ENCODE results near the gene CDHR2. TPM values are rescaled to one million over a fixed set of nuclear protein-coding genes. Genes with fewer than 3 reads are reported as not detected.

Gene CDHR2
- total RNA-seq, 1 donor, result under 0.01 TPM

DNA sequence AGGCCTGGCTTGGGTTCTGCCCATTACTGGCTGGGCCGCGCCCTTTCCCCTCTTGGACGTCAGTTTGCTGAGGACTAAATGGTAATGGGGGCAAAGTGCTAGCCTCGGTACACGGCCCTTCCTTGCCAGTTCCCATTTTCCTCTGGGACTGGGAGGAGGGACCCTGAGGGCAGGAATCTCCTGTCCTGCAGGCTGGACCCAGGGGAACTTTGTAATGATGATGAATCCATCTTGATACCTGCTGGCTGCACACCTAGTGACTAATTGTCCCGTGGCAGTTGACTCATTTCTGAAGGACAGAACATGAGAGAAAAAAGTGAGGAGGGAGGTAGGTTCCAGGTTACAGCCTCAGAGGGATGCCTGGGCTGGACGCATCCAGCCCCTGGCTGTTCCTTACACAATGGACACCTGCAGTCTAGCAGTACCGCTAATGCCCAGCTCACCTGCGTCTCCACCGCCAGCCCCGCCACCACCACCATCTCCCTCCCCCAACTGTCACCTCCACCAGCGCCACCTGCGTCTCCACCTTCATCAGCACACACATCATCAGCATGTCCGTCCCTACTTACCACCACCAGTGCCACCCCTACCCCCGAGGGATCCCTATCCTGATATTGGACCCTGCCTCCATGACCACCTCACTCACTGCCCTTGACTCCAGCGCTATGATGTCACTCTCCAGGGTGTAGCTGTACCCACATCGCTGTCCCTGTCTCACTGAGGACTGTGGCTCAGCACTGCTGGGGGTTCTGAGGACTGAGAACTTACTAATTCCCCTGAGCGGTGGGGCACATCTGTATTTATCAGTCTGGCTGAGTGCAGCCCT is 4.3 kb downstream of the CDHR2 start:
- H3K9me3 ChIP-seq (ENCODE audit: low read depth, low read length), result no peaks in the 10 kb centered on the region
- H3K79me2 ChIP-seq (ENCODE audit: insufficient read depth, low read length), result no peaks in the 10 kb centered on the region
- no peaks in the 10 kb centered on the region for H3K36me3 ChIP-seq (ENCODE audit: insufficient read depth, low read length)
- no peak for DNase-seq (ENCODE audit: insufficient read length, low spot score, missing footprints)
- no peaks in the 10 kb centered on the region for H4K20me1 ChIP-seq (ENCODE audit: insufficient read depth, low read length)
- no peak overlapping the region for H3K4me2 ChIP-seq (ENCODE audit: insufficient read depth, low read length)
- H3K4me3 ChIP-seq (ENCODE audit: insufficient read depth, low read length), result no peak overlapping the region
- TF ChIP-seq, protein P1, sequence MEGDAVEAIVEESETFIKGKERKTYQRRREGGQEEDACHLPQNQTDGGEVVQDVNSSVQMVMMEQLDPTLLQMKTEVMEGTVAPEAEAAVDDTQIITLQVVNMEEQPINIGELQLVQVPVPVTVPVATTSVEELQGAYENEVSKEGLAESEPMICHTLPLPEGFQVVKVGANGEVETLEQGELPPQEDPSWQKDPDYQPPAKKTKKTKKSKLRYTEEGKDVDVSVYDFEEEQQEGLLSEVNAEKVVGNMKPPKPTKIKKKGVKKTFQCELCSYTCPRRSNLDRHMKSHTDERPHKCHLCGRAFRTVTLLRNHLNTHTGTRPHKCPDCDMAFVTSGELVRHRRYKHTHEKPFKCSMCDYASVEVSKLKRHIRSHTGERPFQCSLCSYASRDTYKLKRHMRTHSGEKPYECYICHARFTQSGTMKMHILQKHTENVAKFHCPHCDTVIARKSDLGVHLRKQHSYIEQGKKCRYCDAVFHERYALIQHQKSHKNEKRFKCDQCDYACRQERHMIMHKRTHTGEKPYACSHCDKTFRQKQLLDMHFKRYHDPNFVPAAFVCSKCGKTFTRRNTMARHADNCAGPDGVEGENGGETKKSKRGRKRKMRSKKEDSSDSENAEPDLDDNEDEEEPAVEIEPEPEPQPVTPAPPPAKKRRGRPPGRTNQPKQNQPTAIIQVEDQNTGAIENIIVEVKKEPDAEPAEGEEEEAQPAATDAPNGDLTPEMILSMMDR (IDR thresholded peaks at IDR 0.05; ENCODE audit: extremely low read depth, low read depth, low read length), result no peak
- H3K4me1 ChIP-seq (ENCODE audit: insufficient read depth, low read length), result no peaks in the 10 kb centered on the region
- no peak overlapping the region for H3K27ac ChIP-seq (ENCODE audit: low read depth, low read length)
- no peaks in the 10 kb centered on the region for H3K27me3 ChIP-seq (ENCODE audit: insufficient read depth, low read length)
- no peak overlapping the region for H2AFZ ChIP-seq (ENCODE audit: low read length)

DNA sequence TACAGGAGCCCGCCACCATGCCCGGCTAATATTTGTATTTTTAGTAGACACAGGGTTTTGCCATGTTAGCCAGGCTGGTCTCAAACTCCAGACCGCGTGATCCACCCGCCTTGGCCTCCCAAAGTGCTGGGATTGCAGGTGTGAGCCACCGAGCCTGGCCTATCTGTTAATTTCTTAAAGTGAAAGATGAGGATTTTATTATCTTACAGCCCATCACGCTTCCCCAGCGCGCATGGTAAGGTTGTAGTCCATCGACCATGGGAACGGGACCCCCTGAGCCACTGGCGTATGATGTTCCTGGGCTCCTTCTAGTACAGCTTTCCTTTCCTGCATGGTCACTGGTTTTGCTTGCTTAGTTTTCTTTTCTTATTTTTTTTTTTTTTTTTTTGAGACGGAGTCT is 8.7 kb downstream of the CDHR2 start:
- TF ChIP-seq, protein P1 (IDR thresholded peaks at IDR 0.05; ENCODE audit: extremely low read depth, low read depth, low read length), result no peak
- Histone ChIP-seq H3K27ac (ENCODE audit: low read depth, low read length) (no peak overlapping the region), H3K79me2 (ENCODE audit: insufficient read depth, low read length) (no peaks in the 10 kb centered on the region), H3K36me3 (ENCODE audit: insufficient read depth, low read length) (no peaks in the 10 kb centered on the region), H4K20me1 (ENCODE audit: insufficient read depth, low read length) (no peaks in the 10 kb centered on the region), H3K4me2 (ENCODE audit: insufficient read depth, low read length) (no peak overlapping the region), H3K27me3 (ENCODE audit: insufficient read depth, low read length) (peaks cover 6% of the 10 kb centered on the region), H2AFZ (ENCODE audit: low read length) (no peak overlapping the region), H3K4me3 (ENCODE audit: insufficient read depth, low read length) (no peak overlapping the region), H3K9me3 (ENCODE audit: low read depth, low read length) (no peaks in the 10 kb centered on the region), H3K4me1 (ENCODE audit: insufficient read depth, low read length) (no peaks in the 10 kb centered on the region)
- no peak for DNase-seq (ENCODE audit: insufficient read length, low spot score, missing footprints)

DNA sequence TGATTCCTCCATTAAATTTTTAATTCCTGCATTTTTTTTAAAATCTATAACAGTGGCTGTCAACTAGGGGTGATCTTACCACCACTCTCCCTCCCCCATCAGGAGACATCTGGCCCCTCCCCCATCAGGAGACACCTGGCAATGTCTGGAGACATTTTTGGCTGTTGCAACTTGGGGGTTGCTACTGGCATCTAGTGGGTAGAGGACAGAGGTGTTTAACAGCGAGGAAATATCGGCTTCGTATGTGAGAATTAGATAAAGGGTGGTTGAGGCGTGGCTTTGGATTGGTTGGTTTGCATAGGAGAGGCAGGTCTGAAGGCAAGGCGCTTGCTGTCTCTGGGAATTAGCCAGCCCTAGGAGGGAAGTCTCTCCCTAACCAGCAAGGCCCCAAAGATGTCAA is 10.5 kb downstream of the CDHR2 start:
- no peak overlapping the region for H3K4me3 ChIP-seq (ENCODE audit: insufficient read depth, low read length)
- no peak for DNase-seq (ENCODE audit: insufficient read length, low spot score, missing footprints)
- no peaks in the 10 kb centered on the region for H4K20me1 ChIP-seq (ENCODE audit: insufficient read depth, low read length)
- TF ChIP-seq, protein P1 (IDR thresholded peaks at IDR 0.05; ENCODE audit: extremely low read depth, low read depth, low read length), result no peak
- H3K79me2 ChIP-seq (ENCODE audit: insufficient read depth, low read length), result no peaks in the 10 kb centered on the region
- H3K9me3 ChIP-seq (ENCODE audit: low read depth, low read length), result no peaks in the 10 kb centered on the region
- H3K4me2 ChIP-seq (ENCODE audit: insufficient read depth, low read length), result no peak overlapping the region
- no peaks in the 10 kb centered on the region for H3K4me1 ChIP-seq (ENCODE audit: insufficient read depth, low read length)
- peaks cover 6% of the 10 kb centered on the region for H3K27me3 ChIP-seq (ENCODE audit: insufficient read depth, low read length)
- no peak overlapping the region for H2AFZ ChIP-seq (ENCODE audit: low read length)
- H3K36me3 ChIP-seq (ENCODE audit: insufficient read depth, low read length), result no peaks in the 10 kb centered on the region
- H3K27ac ChIP-seq (ENCODE audit: low read depth, low read length), result no peak overlapping the region

DNA sequence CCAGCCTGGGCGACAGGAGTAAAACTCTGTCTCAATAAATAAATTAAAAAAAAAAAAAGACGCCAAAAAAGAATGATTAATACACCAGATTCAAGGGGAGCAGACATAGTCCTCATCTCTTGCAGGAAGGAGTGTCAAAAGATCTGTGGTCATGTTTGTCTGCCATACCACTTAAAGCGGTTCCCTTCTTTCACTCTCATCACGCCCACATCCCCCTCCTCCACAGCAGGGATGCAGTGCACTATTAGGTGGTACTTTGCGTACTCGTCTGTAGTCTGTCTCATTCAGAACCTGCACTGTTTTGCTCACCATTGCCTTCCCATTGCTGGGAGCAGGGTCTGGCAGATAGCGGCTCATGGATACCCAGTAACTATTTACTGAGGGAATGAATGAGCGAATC is 11.2 kb downstream of the CDHR2 start:
- Histone ChIP-seq H3K36me3 (ENCODE audit: insufficient read depth, low read length) (no peaks in the 10 kb centered on the region), H3K9me3 (ENCODE audit: low read depth, low read length) (no peaks in the 10 kb centered on the region), H3K4me1 (ENCODE audit: insufficient read depth, low read length) (no peaks in the 10 kb centered on the region), H2AFZ (ENCODE audit: low read length) (no peak overlapping the region), H4K20me1 (ENCODE audit: insufficient read depth, low read length) (no peaks in the 10 kb centered on the region), H3K79me2 (ENCODE audit: insufficient read depth, low read length) (no peaks in the 10 kb centered on the region), H3K4me3 (ENCODE audit: insufficient read depth, low read length) (no peak overlapping the region), H3K27me3 (ENCODE audit: insufficient read depth, low read length) (peaks cover 6% of the 10 kb centered on the region), H3K27ac (ENCODE audit: low read depth, low read length) (no peak overlapping the region), H3K4me2 (ENCODE audit: insufficient read depth, low read length) (no peak overlapping the region)
- DNase-seq (ENCODE audit: insufficient read length, low spot score, missing footprints), result no peak
- TF ChIP-seq, protein P1 (IDR thresholded peaks at IDR 0.05; ENCODE audit: extremely low read depth, low read depth, low read length), result no peak

All from osteoblast (primary cell).